ENCODE data around the gene SIAH2. TPM values are rescaled to one million over a fixed set of nuclear protein-coding genes. Genes with fewer than 3 reads are reported as not detected.
A peak's percentile ranks its signal among the peaks of the same experiment; 100 is the strongest.

SIAH2 gene
- total RNA-seq, 3 donors from 2014 or later = 136 to 146 (median 141) TPM

GRCh38 chr3:150721285-150722130, 41.5 kb downstream of the SIAH2 start:
- Mint-ChIP-seq H3K36me3 (ENCODE audit: insufficient read depth) (peaks cover 2% of the 10 kb centered on the region), H3K4me1 (ENCODE audit: low read depth) (peaks cover 17% of the 10 kb centered on the region), H3K27me3 (ENCODE audit: low read depth) (no peaks in the 10 kb centered on the region), H3K4me3 (no peak overlapping the region), H3K9me3 (no peaks in the 10 kb centered on the region)
- ATAC-seq (peak; percentile 72 to 76), DNase-seq (no peak)

GRCh38 chr3:150720444-150720843, 42.5 kb downstream of the SIAH2 start:
- Mint-ChIP-seq H3K4me3 (no peak overlapping the region), H3K4me1 (ENCODE audit: low read depth) (peaks cover 17% of the 10 kb centered on the region), H3K36me3 (ENCODE audit: insufficient read depth) (peaks cover 2% of the 10 kb centered on the region), H3K27me3 (ENCODE audit: low read depth) (no peaks in the 10 kb centered on the region), H3K9me3 (peaks cover under 1% of the 10 kb centered on the region)
- ATAC-seq (no peak), DNase-seq (no peak)

- ATAC-seq (peak in 1 of 2 donors; percentile 54), DNase-seq (no peak)
- Mint-ChIP-seq H3K27me3 (ENCODE audit: low read depth) (no peaks in the 10 kb centered on the region), H3K4me1 (ENCODE audit: low read depth) (peaks cover 5% of the 10 kb centered on the region), H3K36me3 (ENCODE audit: insufficient read depth) (peaks cover 40% of the 10 kb centered on the region), H3K9me3 (peaks cover 16% of the 10 kb centered on the region), H3K4me3 (no peak overlapping the region)
Measured at GRCh38 chr3:150710097-150710496, 52.9 kb downstream of the SIAH2 start.

GRCh38 chr3:150703756-150704344, 59.1 kb downstream of the SIAH2 start, which contains the start of gene ERICH6:
Gene ERICH6 (minus strand): TSS chr3:150703920. CDS start chr3:150703898, 22 bp downstream.
- DNase-seq (peak; percentile 54), ATAC-seq (peak; percentile 98 to 99)
- H3K4me3 Mint-ChIP-seq = peak within 1 kb of the TSS; percentile 93
- H3K27me3 Mint-ChIP-seq (ENCODE audit: low read depth) = no peaks in the 10 kb centered on the region
- H3K4me1 Mint-ChIP-seq (ENCODE audit: low read depth) = peaks cover 31% of the 10 kb centered on the region
- peaks cover 17% of the 10 kb centered on the region for H3K36me3 Mint-ChIP-seq (ENCODE audit: insufficient read depth)
- peaks cover 5% of the 10 kb centered on the region for H3K9me3 Mint-ChIP-seq

GRCh38 chr3:150703299-150703755, 59.6 kb downstream of the SIAH2 start:
- Mint-ChIP-seq H3K9me3 (peaks cover 5% of the 10 kb centered on the region), H3K27me3 (ENCODE audit: low read depth) (no peaks in the 10 kb centered on the region), H3K4me3 (peak overlapping the region; percentile 93), H3K4me1 (ENCODE audit: low read depth) (peaks cover 31% of the 10 kb centered on the region), H3K36me3 (ENCODE audit: insufficient read depth) (peaks cover 12% of the 10 kb centered on the region)
- ATAC-seq (peak; percentile 30 to 63), DNase-seq (no peak)

- H3K27me3 Mint-ChIP-seq (ENCODE audit: low read depth) = no peaks in the 10 kb centered on the region
- DNase-seq (no peak), ATAC-seq (no peak)
- H3K36me3 Mint-ChIP-seq (ENCODE audit: insufficient read depth) = no peaks in the 10 kb centered on the region
- H3K4me1 Mint-ChIP-seq (ENCODE audit: low read depth) = peaks cover 23% of the 10 kb centered on the region
- peaks cover 4% of the 10 kb centered on the region for H3K9me3 Mint-ChIP-seq
- no peak overlapping the region for H3K4me3 Mint-ChIP-seq
Measured at GRCh38 chr3:150699068-150699639, 63.8 kb downstream of the SIAH2 start.

- Mint-ChIP-seq H3K27me3 (ENCODE audit: low read depth) (no peaks in the 10 kb centered on the region), H3K4me1 (ENCODE audit: low read depth) (peaks cover 12% of the 10 kb centered on the region), H3K4me3 (no peak overlapping the region), H3K9me3 (peaks cover 8% of the 10 kb centered on the region), H3K36me3 (ENCODE audit: insufficient read depth) (no peaks in the 10 kb centered on the region)
- ATAC-seq (no peak), DNase-seq (no peak)
Measured at GRCh38 chr3:150697646-150698045, 65.3 kb downstream of the SIAH2 start.

- no peak overlapping the region for H3K4me3 Mint-ChIP-seq
- H3K27me3 Mint-ChIP-seq (ENCODE audit: low read depth) = no peaks in the 10 kb centered on the region
- no peak for DNase-seq
- no peaks in the 10 kb centered on the region for H3K4me1 Mint-ChIP-seq (ENCODE audit: low read depth)
- peaks cover 8% of the 10 kb centered on the region for H3K9me3 Mint-ChIP-seq
- no peaks in the 10 kb centered on the region for H3K36me3 Mint-ChIP-seq (ENCODE audit: insufficient read depth)
- no peak for ATAC-seq
Measured at GRCh38 chr3:150691414-150692040, 71.4 kb downstream of the SIAH2 start.

Other genes starting within 250 kb of the SIAH2 start
- 100 to 1,000 TPM; 161 to 166 (median 165) TPM for gene SERP1, start 216.7 kb downstream of the SIAH2 start, total RNA-seq
- gene EIF2A, start 216.4 kb downstream of the SIAH2 start, total RNA-seq = 100 to 1,000 TPM; 163 to 180 (median 163) TPM
- 100 to 1,000 TPM; 158 to 164 (median 162) TPM for gene SELENOT, start 159.8 kb downstream of the SIAH2 start, total RNA-seq
- not detected for gene ERICH6, start 59.2 kb downstream of the SIAH2 start, total RNA-seq
- not detected for gene MINDY4B, start 142.3 kb upstream of the SIAH2 start, total RNA-seq
- not detected for gene CLRN1, start 209.6 kb upstream of the SIAH2 start, total RNA-seq